Left cardiac atrium (tissue), 4 donors: Measurements from ENCODE around the gene ZMYND10. TPM values are rescaled to one million over a fixed set of nuclear protein-coding genes. Genes with fewer than 3 reads are reported as not detected.
"Not testable (repeated sequence)": the region's sequence is repeated elsewhere in the genome, so short reads cannot be mapped to it uniquely, and the experiment has no call there.

Experiments
- ATAC-seq, 2 donors: fragments of 200-7000 bp; cut with Tn5 transposase; one replicate each; pipeline ENCODE4 v1.9.1; 2020; ENCODE audit warnings: mild to moderate bottlenecking in 2 of 2, moderate library complexity in 2 of 2
- DNase-seq: peaks from one replicate; pipeline ENCODE4 v3.0.0-alpha.2; 2020
- intact Hi-C, 2 donors: fragments of 100-400 bp; cut with DNase I; formaldehyde crosslinking; loops; one replicate each; pipeline versions ENCODE4 v1.14.1 to v1.15.1; 2022 to 2023
- total RNA-seq, 2 donors: library from RNA; stranded (reverse); fragmentation: NEBNext Ultra II Directional; extraction: Animal tissue kit (Norgen Biotek cat#: 25700); gene quantifications; one replicate each; pipeline ENCODE4 v1.2.1, GENCODE V29; 2021
- donor health status: DM: no; HTN: yes; CAD: no.
- donor health status: DM: no; HTN: yes; CAD: no; lungs with severe emphysema.
- donor health status: DM: yes; HTN: yes; CAD: no.
- donor health status: Dilated cardiomyopathy.

Gene ZMYND10
- total RNA-seq, 2 donors from 2014 or later = 0.29 TPM; not detected in 1

DNA sequence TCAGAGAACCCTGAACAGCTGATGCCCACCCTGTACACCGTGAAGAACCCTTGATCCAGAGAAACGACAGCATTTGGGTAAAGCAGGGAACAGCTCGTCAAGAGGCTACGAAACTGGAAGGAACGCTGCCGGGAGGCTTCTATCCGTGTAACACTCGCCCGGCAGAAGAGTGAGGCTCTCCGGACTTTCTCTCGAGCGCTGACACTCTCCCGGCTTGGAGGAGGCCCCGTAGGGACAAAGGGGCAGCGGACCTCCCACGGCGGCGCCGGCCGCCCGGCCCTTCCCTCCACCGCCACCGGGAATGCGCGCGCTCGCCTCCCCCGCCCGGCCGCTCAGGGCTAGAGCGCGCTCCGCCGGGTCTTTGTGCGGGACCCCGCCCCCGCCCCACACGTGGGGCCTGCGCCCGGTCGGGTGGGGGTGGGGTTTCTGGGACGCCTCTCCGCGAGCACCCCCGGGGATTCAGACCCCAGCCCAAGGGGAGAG, 24.6 kb downstream of the ZMYND10 start:
- peak; percentile 61 to 83 for ATAC-seq
- DNase-seq = peak; percentile 85
- intact Hi-C loops = loop anchor here in 1 of 2 donors (10.0 kb wide), 1 partner anchor 86 kb away; the partner anchor contains the start of gene GNAI2

- ATAC-seq (no peak), DNase-seq (no peak)
- intact Hi-C loops = loop anchor here in 1 of 2 donors (10.0 kb wide), 1 partner anchor 85 kb away; the partner anchor contains the start of gene GNAI2
Observed at GRCh38 chr3:50319894-50320625, 25.5 kb downstream of the ZMYND10 start.

- intact Hi-C loops = no loop called here
- DNase-seq = peak; percentile 23
- no peak for ATAC-seq
Observed at GRCh38 chr3:50319181-50319893, 26.2 kb downstream of the ZMYND10 start.

GRCh38 chr3:50318615-50319014, 26.9 kb downstream of the ZMYND10 start:
- intact Hi-C loops = no loop called here
- DNase-seq (no peak), ATAC-seq (no peak)

DNA sequence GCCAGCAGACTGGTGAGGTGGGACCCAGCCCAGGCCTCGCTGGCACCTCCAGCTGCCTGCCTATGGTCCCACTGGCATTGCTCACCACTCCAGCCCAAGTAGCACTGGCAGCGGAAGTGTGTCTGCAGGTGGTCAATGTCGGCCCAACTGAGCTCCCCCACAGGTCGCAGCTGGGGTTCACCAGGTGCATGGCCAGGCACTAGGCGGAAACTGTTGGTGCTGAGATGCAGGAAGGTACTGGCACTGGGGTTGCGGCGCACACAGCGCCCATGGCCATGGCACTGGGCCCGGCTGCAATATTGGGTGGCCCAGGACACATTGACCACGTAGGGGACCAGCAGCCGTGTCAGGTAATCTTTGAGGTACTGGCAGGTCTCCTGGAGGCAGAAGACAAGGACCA, 27.4 kb downstream of the ZMYND10 start:
- no peak for DNase-seq
- no peak for ATAC-seq
- intact Hi-C loops = no loop called here

GRCh38 chr3:50317300-50317699, 28.2 kb downstream of the ZMYND10 start:
- no peak for DNase-seq
- no peak for ATAC-seq
- intact Hi-C loops = no loop called here

GRCh38 chr3:50316657-50317242, 28.8 kb downstream of the ZMYND10 start:
- peak in 1 of 2 donors; percentile 54 for ATAC-seq
- intact Hi-C loops = no loop called here

DNA sequence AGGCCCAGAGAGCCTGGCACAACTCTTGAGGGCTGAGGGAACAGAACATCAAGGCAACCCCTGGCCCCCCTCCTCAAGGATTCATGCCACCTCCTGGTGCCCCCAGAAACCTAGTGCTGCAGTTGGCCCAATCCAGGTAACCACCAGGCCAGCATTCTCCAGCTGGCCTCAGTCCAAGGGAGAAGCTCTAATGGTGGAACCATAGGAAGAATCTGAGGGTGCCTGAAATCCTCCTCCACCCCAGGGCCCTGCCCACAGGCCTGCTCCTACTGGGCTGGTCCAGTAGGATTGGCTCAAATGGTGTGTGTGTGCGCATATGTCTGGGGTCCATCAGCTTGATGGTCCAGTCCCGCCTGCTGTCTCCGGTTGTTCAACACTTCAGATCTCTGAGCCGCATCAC, 30.7 kb downstream of the ZMYND10 start:
- intact Hi-C loops = no loop called here
- ATAC-seq (no peak), DNase-seq (no peak)

More at GRCh38 chr3:50316657-50317242, 28.8 kb downstream of the ZMYND10 start:
- DNase-seq = peak; percentile 66

- no peak for DNase-seq
- intact Hi-C loops = no loop called here
- no peak for ATAC-seq
Observed at GRCh38 chr3:50314342-50314741, 31.2 kb downstream of the ZMYND10 start.

GRCh38 chr3:50312041-50312440, 33.5 kb downstream of the ZMYND10 start:
- DNase-seq, ATAC-seq, intact Hi-C loops: not testable (repeated sequence)

DNA sequence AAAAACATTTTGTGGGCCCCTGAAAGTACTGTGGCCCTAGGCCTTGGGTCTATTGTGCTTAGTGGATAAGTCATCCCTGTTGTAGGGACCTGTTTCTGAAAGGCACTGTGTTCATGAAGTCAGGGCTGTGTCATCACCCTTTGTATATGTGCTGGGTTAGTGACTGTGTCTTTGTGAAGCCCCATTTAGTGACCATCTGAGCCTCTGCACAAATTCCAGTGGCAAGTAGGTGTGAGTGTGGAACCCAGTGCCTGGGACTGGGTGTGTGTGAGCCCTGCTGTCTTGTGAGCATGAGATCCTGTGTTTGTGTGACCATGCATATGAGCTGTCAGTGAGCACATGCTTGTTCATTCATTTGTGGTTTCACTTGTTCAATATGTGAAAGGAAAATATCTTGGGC, 40.9 kb downstream of the ZMYND10 start:
- intact Hi-C loops = no loop called here
- no peak for DNase-seq

DNA sequence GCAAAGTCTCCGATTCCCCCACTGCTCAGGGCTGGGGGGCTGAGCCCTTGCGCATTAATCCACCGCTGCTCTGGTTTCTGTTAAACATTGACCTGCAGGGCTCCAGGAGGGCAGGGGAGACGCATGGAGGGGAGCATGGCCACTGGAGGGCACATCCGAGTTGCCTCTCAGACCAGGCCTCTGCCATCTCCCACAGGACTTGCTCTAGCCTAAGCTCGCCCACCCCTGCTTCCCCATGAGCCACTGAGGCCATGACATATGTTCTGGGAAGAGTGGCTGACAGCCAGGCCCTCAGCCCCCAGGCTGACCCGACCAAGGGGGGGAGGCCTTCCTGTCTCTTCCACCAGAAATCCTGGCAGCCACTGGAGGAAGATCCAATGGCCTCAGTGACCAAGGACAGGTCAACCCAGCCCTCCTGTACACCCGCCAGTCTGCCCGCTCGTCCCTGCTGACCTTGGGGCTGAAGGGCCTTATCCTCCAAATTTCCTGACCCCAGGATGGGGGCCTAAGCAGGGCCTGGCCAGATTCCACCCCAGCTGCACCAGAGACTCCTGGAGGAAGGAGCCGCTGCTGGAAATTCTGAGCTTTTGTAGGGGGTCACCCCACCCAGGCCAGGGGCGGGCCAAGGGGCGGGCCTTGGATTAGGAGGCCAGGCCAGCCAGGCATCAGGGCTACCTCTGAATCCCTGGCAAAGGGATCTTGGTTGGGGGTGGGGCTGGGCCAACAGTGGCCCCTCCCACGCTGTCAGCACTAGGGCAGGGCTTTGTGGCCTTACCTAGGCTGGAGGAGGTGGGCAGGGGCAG, 42.3 kb downstream of the ZMYND10 start, which contains the start of gene HYAL1:
TSS of gene HYAL1 (minus strand) at position 562 of the 803 bp plus-strand sequence. CDS start 618 bp downstream, outside the sequence.
- peak; percentile 88 for DNase-seq
- peak; percentile 4 to 26 for ATAC-seq
- intact Hi-C loops = no loop called here

More for the DNA sequence above, 40.9 kb downstream of the ZMYND10 start:
- no peak for ATAC-seq

DNA sequence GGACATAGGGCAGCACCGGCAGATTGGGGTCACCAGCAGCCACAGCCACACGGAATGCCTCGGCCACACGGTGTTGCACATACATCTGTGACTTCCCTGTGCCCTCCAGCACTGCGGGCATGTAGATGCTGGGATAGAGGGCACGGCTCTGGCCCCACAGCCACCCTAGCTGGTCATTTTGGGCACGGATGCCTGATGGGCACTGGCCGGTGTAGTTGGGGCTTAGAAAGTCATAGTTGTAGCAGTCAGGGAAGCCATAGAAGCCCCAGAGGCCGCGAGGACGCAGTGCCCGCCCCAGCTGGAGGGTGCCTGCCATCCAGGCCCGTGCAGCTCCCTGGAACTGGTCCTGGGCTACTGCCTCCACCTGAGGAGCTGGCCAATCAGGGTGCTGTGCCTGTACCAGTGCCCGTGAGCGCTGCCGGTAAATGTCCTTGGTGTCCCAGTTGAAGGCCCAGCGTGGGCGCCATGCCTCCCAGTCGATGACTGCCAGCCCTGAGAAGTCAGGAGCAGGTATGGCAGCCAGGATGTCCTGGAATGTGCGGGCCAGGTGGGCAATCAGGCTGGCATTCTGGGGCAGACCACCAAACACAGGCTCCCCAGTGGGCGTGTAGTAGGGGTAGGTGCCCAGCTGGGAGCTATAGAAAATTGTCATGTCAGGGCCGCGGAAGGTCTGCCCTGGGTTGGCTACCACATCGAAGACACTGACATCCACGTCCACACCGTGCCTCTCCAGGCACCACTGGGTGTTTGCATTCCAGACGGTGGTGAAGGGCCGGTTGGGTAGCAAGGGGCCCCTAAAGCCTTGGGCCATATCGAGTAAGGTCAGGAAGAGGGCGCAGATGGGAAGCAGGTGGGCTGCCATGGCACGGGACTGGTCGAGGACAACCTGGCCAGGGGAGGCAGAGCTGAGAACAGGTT, 43.2 kb downstream of the ZMYND10 start:
- no peak for DNase-seq
- intact Hi-C loops = no loop called here

GRCh38 chr3:50300681-50301254, 44.8 kb downstream of the ZMYND10 start:
- intact Hi-C loops = no loop called here
- ATAC-seq (no peak), DNase-seq (no peak)

More for the DNA sequence above, 43.2 kb downstream of the ZMYND10 start:
- ATAC-seq = no peak

DNA sequence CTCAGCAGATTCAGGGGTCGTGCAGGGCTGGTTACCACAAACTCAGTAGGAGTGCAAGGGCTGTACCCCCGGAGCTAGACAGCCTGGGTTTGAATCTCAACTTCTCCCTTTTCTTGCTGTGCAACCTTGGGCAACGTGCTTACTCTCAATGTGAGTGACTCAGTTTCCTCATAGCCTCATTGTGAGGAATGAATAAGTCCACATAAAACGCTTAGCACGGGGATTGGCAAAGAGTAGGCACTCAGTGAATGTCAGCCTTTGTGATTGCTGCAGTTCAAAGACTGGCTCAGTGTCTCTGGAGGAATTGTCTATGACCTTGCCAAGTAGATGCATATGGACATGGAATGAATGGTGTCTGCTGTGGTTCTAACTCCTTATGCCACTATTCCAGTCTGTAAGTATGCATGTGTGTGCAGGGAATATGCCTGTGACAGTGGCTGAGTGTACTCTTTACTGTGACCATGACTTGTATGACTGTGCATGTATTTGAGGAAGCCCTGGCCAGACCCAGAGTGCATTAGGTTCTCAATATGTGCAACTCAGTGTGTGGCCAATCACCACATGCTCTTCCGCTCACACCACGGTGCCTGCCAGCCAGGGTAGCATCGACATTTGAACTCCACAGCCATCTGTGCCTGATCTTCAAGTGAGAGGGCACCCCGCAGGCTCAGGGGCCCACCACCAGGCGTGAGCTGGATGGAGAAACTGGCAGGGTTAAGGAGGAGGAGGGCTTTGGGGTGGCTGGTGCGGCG, 45.4 kb downstream of the ZMYND10 start:
- intact Hi-C loops = no loop called here
- peak in 1 of 2 donors; percentile 2 for ATAC-seq
- DNase-seq = no peak

- ATAC-seq (no peak), DNase-seq (no peak)
- intact Hi-C loops = no loop called here
Observed at GRCh38 chr3:50299638-50299928, 45.9 kb downstream of the ZMYND10 start.
